GM12875 (cell line): Measurements from ENCODE around the gene IGDCC3.
"Not testable (repeated sequence)": the region's sequence is repeated elsewhere in the genome, so short reads cannot be mapped to it uniquely, and the experiment has no call there.

Experiments
- H3K4me3 ChIP-seq: one replicate; pipeline ENCODE4 v1.5.1; 2011; ENCODE audit warnings: low read depth, low read length, control low read depth
- TF ChIP-seq, protein P1 (sequence below): IDR thresholded peaks from 2 replicates; pipeline ENCODE4 v1.5.1; 2011; ENCODE audit warnings: low read depth, mild to moderate bottlenecking, control low read depth, inconsistent platforms, low read length, moderate library complexity, borderline replicate concordance; ENCODE audit not compliant: insufficient read depth

Gene IGDCC3

DNA sequence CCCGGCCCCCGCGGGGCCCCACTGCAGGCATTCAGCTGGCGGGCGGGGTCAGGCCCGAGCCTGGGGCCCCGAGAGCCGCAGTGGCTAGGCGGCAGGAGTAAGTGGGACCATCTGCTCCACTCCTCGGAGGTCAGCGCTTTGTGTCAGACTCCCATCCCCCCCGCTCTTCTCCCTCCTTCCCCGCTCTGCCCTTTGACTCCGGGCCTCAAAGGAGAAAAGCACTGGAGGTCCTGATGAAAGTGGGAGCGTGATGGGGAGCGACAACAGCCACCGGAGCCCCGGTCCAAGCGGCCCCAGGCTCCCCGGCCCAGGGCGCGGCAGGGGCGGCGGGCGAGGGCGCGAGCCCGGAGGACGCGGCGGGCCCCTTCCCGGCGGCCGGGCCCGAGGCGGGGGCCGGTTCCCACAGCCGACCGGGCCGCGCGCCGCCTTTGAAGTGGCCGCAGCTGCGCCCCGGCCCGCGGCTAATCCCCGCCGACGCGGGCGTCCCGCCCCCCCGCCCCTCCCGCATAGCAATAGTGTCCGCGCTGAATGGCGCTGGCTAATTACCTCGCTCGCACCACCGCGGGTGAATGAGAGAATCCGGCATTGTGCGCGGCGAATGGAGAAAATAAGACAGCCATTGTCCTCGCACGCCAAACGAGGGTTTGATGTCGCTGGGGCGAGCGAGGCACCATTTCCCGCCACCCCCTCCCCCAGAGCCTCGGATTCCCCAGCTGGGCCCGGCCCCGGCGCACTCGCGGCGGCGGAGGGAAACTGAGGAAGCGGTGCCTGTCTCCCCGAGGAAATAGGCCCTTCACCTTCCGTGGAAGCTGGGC is 22.4 kb downstream of the IGDCC3 start:
- no peak overlapping the region for H3K4me3 ChIP-seq
- TF ChIP-seq, protein P1, sequence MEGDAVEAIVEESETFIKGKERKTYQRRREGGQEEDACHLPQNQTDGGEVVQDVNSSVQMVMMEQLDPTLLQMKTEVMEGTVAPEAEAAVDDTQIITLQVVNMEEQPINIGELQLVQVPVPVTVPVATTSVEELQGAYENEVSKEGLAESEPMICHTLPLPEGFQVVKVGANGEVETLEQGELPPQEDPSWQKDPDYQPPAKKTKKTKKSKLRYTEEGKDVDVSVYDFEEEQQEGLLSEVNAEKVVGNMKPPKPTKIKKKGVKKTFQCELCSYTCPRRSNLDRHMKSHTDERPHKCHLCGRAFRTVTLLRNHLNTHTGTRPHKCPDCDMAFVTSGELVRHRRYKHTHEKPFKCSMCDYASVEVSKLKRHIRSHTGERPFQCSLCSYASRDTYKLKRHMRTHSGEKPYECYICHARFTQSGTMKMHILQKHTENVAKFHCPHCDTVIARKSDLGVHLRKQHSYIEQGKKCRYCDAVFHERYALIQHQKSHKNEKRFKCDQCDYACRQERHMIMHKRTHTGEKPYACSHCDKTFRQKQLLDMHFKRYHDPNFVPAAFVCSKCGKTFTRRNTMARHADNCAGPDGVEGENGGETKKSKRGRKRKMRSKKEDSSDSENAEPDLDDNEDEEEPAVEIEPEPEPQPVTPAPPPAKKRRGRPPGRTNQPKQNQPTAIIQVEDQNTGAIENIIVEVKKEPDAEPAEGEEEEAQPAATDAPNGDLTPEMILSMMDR: no peak

DNA sequence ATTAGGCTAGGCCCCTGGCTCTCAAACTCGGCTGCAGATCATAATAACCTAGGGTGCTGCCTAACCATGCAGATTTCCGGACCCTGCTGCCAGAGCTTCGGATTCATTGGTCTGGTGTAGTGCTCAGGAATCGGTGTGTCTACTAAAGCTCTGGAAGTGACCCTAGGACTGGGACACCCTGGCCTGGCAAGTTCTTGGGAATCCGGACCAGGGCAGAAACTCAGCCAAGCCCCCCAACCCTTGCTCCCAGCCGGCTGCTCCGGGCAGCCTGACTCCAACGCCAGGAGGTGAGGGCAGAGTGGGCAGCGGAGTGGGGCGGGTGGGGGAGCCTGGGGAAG is 23.0 kb downstream of the IGDCC3 start:
- H3K4me3 ChIP-seq: no peak overlapping the region
- TF ChIP-seq, protein P1: no peak

DNA sequence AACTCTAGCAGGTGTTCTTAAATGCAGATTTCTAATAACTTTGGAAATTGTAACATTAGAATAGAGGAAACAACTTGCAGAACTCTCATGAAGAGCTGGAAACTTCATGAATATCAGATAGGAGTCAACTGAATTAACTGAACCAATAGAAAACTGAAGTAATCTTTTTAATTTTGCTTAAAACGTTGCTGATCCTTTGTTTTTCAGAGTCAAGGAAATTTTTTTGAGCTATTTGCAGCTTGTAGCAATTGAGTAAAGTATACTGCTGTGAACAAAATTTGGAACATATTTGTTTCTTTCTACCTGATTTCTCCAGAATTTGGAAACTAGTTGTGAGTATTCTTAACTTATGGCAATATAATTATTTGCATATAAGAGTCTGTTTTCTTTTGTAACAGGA is 25.8 kb downstream of the IGDCC3 start:
- H3K4me3 ChIP-seq: not testable (repeated sequence)

DNA sequence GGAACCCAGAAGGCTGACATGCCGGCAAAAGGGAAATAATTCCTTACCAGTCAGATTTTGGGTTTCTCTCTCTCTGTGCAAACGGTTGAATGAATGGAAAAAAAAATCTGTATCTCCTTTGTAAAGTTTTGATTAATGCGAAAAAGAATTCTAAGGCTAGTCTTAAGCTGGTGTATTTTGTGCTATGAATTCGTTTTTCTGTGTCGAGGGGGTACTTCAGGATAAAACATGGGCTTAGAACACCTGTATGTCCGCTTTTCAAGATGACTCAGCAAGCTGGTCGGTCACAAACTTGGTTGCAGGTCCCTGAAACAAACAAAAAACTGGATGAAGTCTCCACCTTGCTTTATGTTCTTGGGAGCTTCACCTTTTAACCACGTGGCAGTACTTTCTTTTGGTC is 28.5 kb downstream of the IGDCC3 start:
- H3K4me3 ChIP-seq: no peak overlapping the region
- TF ChIP-seq, protein P1: no peak

DNA sequence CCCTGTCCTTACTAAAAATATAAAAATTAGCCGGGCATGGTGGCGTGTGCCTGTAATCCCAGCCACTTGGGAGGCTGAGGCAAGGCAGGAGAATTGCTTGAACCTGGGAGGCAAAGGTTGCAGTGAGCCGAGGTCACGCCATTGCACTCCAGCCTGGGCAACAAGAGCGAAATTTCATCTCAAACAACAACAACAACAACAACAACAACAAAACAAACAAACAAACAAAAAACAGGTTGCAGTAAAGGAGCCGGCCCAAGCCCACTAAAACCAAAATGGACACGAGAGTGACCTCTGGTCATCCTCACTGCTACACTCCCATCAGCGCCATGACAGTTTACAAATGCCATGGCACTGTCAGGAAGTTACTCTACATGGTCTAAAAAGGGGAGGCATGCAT is 30.0 kb downstream of the IGDCC3 start:
- H3K4me3 ChIP-seq: not testable (repeated sequence)

DNA sequence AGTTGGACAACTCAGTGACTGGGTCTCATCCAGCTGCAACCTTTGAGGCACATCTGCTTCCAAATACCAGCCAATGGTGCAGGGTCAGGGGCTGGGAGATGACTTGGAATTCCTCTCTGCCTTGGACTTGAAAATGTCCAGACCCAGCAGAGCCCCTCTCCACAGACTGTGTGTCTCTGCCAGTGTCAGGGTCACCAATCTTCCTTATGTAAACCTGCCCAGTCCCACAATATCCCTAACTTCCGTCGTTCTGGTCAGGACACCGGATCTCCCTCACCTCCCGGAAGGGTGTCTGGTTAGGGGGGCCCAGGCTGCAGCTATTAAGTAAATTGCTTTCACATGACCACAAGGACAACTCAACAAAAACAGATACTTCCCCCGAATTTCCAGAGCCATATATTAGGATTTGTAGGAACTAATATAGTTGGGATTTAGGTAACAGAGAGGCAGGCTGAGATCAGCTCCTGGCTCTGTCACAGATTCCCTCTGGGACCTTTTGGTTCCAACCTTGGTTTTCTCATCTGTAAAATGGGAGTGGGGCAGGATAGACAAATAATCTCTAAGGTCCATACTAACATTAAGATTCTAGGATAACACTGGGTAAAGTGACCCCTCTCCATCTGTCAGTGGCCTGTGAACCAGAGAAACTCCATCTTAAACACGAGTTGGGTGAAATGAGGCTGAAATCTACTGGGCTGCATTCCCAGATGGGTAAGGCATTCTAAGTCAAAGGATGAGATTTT is 30.8 kb downstream of the IGDCC3 start:
- H3K4me3 ChIP-seq: no peak overlapping the region
- TF ChIP-seq, protein P1: no peak

DNA sequence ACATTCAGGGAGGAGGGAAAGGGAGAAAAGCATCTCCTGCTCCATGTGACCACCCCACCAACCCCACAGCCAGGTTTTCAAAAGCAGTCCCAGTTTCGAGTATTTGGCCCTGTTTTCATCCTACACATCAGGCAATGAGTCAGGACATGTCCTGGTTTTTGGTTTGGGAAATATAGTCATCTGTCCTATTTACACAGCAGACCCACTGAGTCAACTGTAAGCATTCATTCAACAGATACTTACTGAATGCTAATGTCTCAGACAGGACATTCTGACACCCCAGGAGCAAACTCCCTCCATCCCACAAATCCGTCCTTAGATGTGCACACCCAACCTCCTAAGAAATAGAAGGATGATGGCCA is 32.9 kb downstream of the IGDCC3 start:
- H3K4me3 ChIP-seq: no peak overlapping the region
- TF ChIP-seq, protein P1: no peak

DNA sequence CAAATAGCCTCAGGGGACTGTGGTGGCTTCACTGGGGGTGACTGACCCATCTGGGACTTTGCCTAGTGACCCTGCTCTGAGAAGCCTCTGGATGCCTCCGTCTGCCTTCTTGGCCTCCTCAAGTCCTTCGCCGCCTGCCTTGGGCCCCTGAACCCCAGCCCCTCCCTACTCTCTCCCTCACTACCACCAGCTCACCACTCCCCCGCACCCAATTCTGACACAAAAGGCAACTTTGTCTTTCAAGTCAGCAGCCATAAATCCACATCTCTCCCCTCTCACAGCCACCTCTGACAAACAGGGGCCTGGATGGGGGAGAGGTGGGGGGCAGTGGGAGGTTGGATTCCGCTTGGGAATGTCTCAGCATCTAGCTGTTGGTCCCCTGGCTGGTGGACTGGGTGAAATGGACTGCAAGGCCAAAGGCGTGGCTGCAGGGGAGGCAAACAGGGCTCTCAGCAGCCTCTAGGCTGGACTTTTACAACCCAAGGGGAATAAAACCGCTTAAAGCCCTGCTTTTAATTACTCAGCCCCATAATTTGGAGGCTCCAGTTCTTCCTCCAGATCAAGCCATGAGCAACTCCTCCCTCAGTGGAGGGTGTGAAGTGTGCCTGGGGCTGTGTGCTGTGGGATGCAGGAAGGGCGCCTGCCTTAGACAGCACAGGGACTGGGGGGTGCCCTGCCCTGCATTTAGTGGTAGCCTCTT is 33.4 kb downstream of the IGDCC3 start:
- H3K4me3 ChIP-seq: no peak overlapping the region
- TF ChIP-seq, protein P1: no peak
